ENCODE results near the gene SNRPA. TPM values are rescaled to one million over a fixed set of nuclear protein-coding genes. Genes with fewer than 3 reads are reported as not detected.

The SNRPA gene
- total and polyA plus RNA-seq, 2 experiments from 2014 or later: 25.1 to 86.9 TPM

DNA sequence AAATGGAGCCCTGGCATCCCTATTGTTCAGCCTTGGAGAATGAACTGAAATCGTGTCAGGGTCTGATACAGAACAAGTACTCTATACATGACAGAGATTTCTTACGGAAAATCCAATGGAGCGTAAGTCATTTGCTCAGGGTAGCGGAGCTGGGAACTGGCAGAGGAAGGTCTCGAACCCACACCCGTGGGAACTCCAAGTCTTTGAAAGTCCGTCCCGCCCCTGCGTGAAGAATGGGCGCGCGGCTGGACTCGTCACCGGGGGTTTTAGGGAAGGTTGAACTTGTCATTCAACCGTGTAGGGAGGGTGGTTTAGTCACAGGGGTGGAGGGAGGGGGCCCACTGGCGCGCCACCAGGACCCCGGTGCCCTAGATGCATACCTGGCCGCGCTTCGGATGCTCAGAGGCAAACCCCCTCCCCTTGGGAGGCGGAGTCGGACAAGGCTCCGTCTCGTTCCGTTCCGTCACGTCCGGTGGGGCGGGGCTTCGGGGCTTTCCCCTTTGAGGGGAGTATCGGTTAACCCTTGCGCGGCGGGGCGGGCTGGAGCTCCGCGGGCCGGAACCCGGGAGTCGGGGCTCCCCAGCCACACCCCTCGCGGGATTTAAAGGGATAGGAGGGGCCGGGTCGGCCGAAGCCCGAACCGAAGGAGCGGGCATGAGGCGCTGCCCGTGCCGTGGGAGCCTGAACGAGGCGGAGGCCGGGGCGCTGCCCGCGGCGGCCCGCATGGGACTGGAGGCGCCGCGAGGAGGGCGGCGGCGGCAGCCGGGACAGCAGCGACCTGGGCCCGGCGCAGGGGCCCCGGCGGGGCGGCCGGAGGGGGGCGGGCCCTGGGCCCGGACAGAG is 34.3 kb upstream of the SNRPA start, which contains the start of the genes COQ8B and ITPKC:
Gene COQ8B, minus strand, starts transcription at position 405 of the 843 bp plus-strand sequence. CDS start 2,254 bp downstream, outside the sequence.
Gene ITPKC, plus strand, starts transcription at position 631 of the 843 bp plus-strand sequence. Its CDS starts 24 bp downstream, at position 655.
- H3K27ac ChIP-seq: peak within 1 kb of the TSS; percentile 100
- TF ChIP-seq EZH2 (IDR thresholded peaks at IDR 0.05; ENCODE audit: borderline replicate concordance) (no peak), EZH2phosphoT487 (IDR thresholded peaks at IDR 0.05; ENCODE audit: low read depth, severe bottlenecking, unreplicated experiment) (no peak), CTCF (IDR thresholded peaks at IDR 0.05; ENCODE audit: poor library complexity) (peak; percentile 1)
- peak within 1 kb of the TSS; percentile 84 for H3K4me3 ChIP-seq
- H3K79me2 ChIP-seq: peaks cover 55% of the 10 kb centered on the region
- peak within 1 kb of the TSS; percentile 85 for H3K4me2 ChIP-seq
- H3K36me3 ChIP-seq (replicated peaks; ENCODE audit: insufficient read depth, low read depth): no peaks in the 10 kb centered on the region
- no peaks in the 10 kb centered on the region for H3K27me3 ChIP-seq
- peak; percentile 100 for DNase-seq (ENCODE audit: low spot score)
- no peak within 1 kb of the TSS for H2AFZ ChIP-seq
- peaks cover 23% of the 10 kb centered on the region for H3K4me1 ChIP-seq (ENCODE audit: insufficient read depth)
- H3K9me3 ChIP-seq (ENCODE audit: low read depth): no peaks in the 10 kb centered on the region
- H4K20me1 ChIP-seq (ENCODE audit: insufficient read depth, poor library complexity, severe bottlenecking): peaks cover 23% of the 10 kb centered on the region
- WGBS (ENCODE audit: low lambda C conversion rate, missing lambda C conversion rate): under 1% methylated on average over 48 of the region's 76 CpGs
- H3K9me2 ChIP-seq (replicated peaks; ENCODE audit: insufficient read depth): no peaks in the 10 kb centered on the region

DNA sequence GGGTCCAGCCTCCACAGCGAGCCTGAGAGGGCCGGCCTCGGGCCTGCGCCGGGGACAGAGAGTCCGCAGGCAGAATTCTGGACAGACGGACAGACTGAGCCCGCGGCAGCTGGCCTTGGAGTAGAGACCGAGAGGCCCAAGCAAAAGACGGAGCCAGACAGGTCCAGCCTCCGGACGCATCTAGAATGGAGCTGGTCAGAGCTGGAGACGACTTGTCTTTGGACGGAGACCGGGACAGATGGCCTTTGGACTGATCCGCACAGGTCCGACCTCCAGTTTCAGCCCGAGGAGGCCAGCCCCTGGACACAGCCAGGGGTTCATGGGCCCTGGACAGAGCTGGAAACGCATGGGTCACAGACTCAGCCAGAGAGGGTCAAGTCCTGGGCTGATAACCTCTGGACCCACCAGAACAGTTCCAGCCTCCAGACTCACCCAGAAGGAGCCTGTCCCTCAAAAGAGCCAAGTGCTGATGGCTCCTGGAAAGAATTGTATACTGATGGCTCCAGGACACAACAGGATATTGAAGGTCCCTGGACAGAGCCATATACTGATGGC is 33.6 kb upstream of the SNRPA start:
- Histone ChIP-seq H2AFZ (no peak overlapping the region), H3K79me2 (peaks cover 62% of the 10 kb centered on the region), H3K36me3 (replicated peaks; ENCODE audit: insufficient read depth, low read depth) (no peaks in the 10 kb centered on the region), H3K4me3 (peak overlapping the region; percentile 84), H3K27me3 (no peaks in the 10 kb centered on the region), H3K9me3 (ENCODE audit: low read depth) (no peaks in the 10 kb centered on the region), H3K27ac (peak overlapping the region; percentile 100), H3K4me2 (peak overlapping the region; percentile 85), H3K4me1 (ENCODE audit: insufficient read depth) (peaks cover 27% of the 10 kb centered on the region), H4K20me1 (ENCODE audit: insufficient read depth, poor library complexity, severe bottlenecking) (peaks cover 29% of the 10 kb centered on the region), H3K9me2 (replicated peaks; ENCODE audit: insufficient read depth) (no peaks in the 10 kb centered on the region)
- no peak for TF ChIP-seq CTCF (IDR thresholded peaks at IDR 0.05; ENCODE audit: poor library complexity)
- no peak for TF ChIP-seq EZH2 (IDR thresholded peaks at IDR 0.05; ENCODE audit: borderline replicate concordance)
- TF ChIP-seq EZH2phosphoT487 (IDR thresholded peaks at IDR 0.05; ENCODE audit: low read depth, severe bottlenecking, unreplicated experiment): no peak
- WGBS (ENCODE audit: low lambda C conversion rate, missing lambda C conversion rate): 0% methylated on average over 11 of the region's 20 CpGs
- no peak for DNase-seq (ENCODE audit: low spot score)

DNA sequence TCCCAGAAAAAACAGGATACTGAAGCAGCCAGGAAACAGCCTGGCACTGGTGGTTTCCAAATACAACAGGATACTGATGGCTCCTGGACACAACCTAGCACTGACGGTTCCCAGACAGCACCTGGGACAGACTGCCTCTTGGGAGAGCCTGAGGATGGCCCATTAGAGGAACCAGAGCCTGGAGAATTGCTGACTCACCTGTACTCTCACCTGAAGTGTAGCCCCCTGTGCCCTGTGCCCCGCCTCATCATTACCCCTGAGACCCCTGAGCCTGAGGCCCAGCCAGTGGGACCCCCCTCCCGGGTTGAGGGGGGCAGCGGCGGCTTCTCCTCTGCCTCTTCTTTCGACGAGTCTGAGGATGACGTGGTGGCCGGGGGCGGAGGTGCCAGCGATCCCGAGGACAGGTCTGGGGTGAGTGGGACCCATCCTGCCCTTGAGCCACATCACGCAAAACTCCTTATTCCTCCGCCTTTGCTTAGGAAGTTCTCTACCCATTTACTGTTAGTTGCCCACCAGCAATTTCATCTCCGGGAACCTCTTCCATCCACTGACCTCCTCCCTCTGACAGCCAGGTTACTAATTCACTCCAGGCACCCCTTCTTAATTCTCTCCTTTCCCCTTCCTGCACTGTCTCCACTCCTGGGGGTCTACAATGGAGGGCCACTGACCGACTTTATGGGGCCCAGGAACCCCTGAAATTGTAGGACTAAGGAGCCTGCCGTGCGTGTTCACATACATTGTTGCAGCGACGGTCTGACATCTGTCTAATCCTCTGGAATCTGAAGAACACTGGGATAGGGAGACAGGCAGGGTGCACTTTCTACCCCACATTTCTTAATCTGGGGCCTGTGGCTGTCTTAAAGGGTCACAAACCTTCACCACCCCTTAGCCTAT is 32.9 kb upstream of the SNRPA start:
- peak; percentile 49 for DNase-seq (ENCODE audit: low spot score)
- Histone ChIP-seq H3K4me2 (peak overlapping the region; percentile 85), H2AFZ (no peak overlapping the region), H3K27ac (peak overlapping the region; percentile 100), H3K27me3 (no peaks in the 10 kb centered on the region), H3K9me2 (replicated peaks; ENCODE audit: insufficient read depth) (no peaks in the 10 kb centered on the region), H3K4me3 (peak overlapping the region; percentile 84), H3K36me3 (replicated peaks; ENCODE audit: insufficient read depth, low read depth) (no peaks in the 10 kb centered on the region), H3K4me1 (ENCODE audit: insufficient read depth) (peaks cover 27% of the 10 kb centered on the region), H3K9me3 (ENCODE audit: low read depth) (no peaks in the 10 kb centered on the region), H3K79me2 (peaks cover 69% of the 10 kb centered on the region), H4K20me1 (ENCODE audit: insufficient read depth, poor library complexity, severe bottlenecking) (peaks cover 33% of the 10 kb centered on the region)
- TF ChIP-seq CTCF (IDR thresholded peaks at IDR 0.05; ENCODE audit: poor library complexity) (no peak), EZH2 (IDR thresholded peaks at IDR 0.05; ENCODE audit: borderline replicate concordance) (no peak), EZH2phosphoT487 (IDR thresholded peaks at IDR 0.05; ENCODE audit: low read depth, severe bottlenecking, unreplicated experiment) (no peak)
- WGBS (ENCODE audit: low lambda C conversion rate, missing lambda C conversion rate): 6% methylated on average over 20 of the region's 20 CpGs
